B cell (primary cell): ENCODE measurements around the gene CES3. TPM values are rescaled to one million over a fixed set of nuclear protein-coding genes. Genes with fewer than 3 reads are reported as not detected.

Source experiments
- ATAC-seq: fragments of 200-7000 bp; cut with Tn5 transposase; one replicate; pipeline ENCODE4 v1.10.0; 2021; ENCODE audit warnings: low read depth, mild to moderate bottlenecking, moderate number of reproducible peaks, moderate library complexity
- CTCF ChIA-PET: fragments of 350-600 bp; sonication (Branson Sonifier 250); formaldehyde crosslinking; loops from one replicate; lab custom pipeline; 2021; ENCODE audit warnings: antibody characterized with exemption, inconsistent platforms; lab: Charles Lee
- POLR2A ChIA-PET: fragments of 350-600 bp; sonication (Branson Sonifier 250); formaldehyde crosslinking; loops from one replicate; lab custom pipeline; 2021; ENCODE audit warnings: antibody characterized with exemption; lab: Charles Lee
- DNase-seq: peaks from one replicate; pipeline ENCODE4 v3.0.0; 2013
- H2AFZ ChIP-seq: 2 replicates; pipeline ENCODE4 v1.6.1; 2012; ENCODE audit warnings: mild to moderate bottlenecking, low read depth, low read length; ENCODE audit not compliant: insufficient read depth, poor library complexity, severe bottlenecking
- H3K27ac ChIP-seq, 2 donors: 1 replicate in 1 of 2; 2 replicates in 1 of 2; pipeline ENCODE4 v1.5.1; 2012 to 2013; ENCODE audit warnings: low read length in 2 of 2, mild to moderate bottlenecking in 2 of 2, moderate library complexity in 1 of 2
- H3K27me3 ChIP-seq, 4 experiments: fragments of 200-600 bp in 1 of 4; sonication (generic) in 1 of 4; replicated peaks in 1 of 4; 1 replicate in 2 of 4; 2 replicates in 2 of 4; pipeline versions ENCODE4 v1.6.1 to v1.7.0; 2013 to 2016; ENCODE audit warnings: low read length in 3 of 4, mild to moderate bottlenecking in 2 of 4, mixed read lengths in 1 of 4, moderate library complexity in 1 of 4; ENCODE audit not compliant: insufficient read depth in 4 of 4, control insufficient read depth in 3 of 4; ENCODE audit errors: control extremely low read depth in 1 of 4
- H3K36me3 ChIP-seq, 2 experiments: replicated peaks in 1 of 2; 1 replicate in 1 of 2; 2 replicates in 1 of 2; pipeline versions ENCODE4 v1.6.1 to v1.7.1; 2013; ENCODE audit warnings: low read length in 1 of 2; ENCODE audit not compliant: insufficient read depth in 2 of 2, control insufficient read depth in 1 of 2; ENCODE audit errors: control extremely low read depth in 1 of 2, extremely low read depth in 1 of 2
- H3K4me1 ChIP-seq, 2 donors: fragments of 200-600 bp in 1 of 2; sonication (generic) in 1 of 2; 1 replicate in 1 of 2; 2 replicates in 1 of 2; pipeline versions ENCODE4 v1.5.1 to v1.6.1; 2013 to 2017; ENCODE audit warnings: low read length in 2 of 2; ENCODE audit not compliant: control insufficient read depth in 2 of 2, insufficient read depth in 2 of 2
- H3K4me2 ChIP-seq: replicated peaks from 2 replicates; pipeline ENCODE3; 2012; ENCODE audit warnings: mild to moderate bottlenecking, low read depth, low read length; ENCODE audit not compliant: poor library complexity, severe bottlenecking
- H3K4me3 ChIP-seq, 5 experiments: fragments of 200-600 bp in 1 of 5; sonication (generic) in 1 of 5; 1 replicate in 3 of 5; 2 replicates in 2 of 5; pipeline versions ENCODE4 v1.5.1 to v1.7.0; 2011 to 2016; ENCODE audit warnings: low read length in 4 of 5, mild to moderate bottlenecking in 4 of 5, low read depth in 2 of 5, control low read depth in 1 of 5, moderate library complexity in 1 of 5; ENCODE audit not compliant: insufficient read depth in 1 of 5; ENCODE audit errors: control extremely low read depth in 1 of 5, extremely low read depth in 1 of 5
- H3K79me2 ChIP-seq: fragments of 200-600 bp; sonication (generic); one replicate; pipeline ENCODE4 v1.6.0; 2016; ENCODE audit warnings: low read length; ENCODE audit not compliant: control insufficient read depth, insufficient read depth
- H3K9ac ChIP-seq: fragments of 200-600 bp; sonication (generic); 2 replicates; pipeline ENCODE4 v1.6.1; 2017; ENCODE audit warnings: mild to moderate bottlenecking, low read length, moderate library complexity
- H3K9me3 ChIP-seq, 3 donors: one replicate each; pipeline versions ENCODE4 v1.6.1 to v1.7.1; 2013; ENCODE audit warnings: low read length in 2 of 3; ENCODE audit not compliant: control insufficient read depth in 2 of 3, insufficient read depth in 1 of 3; ENCODE audit errors: control extremely low read depth in 1 of 3
- H4K20me1 ChIP-seq: 2 replicates; pipeline ENCODE4 v1.6.0; 2012; ENCODE audit warnings: mild to moderate bottlenecking, low read length; ENCODE audit not compliant: insufficient read depth, control insufficient read depth, poor library complexity, severe bottlenecking
- H3K27ac Mint-ChIP-seq: one replicate; pipeline ENCODE4 v1.8.0; 2021; ENCODE audit warnings: mixed read lengths
- H3K27me3 Mint-ChIP-seq: one replicate; pipeline ENCODE4 v1.8.0; 2021; ENCODE audit warnings: mixed read lengths
- H3K4me1 Mint-ChIP-seq: one replicate; pipeline ENCODE4 v1.8.0; 2021; ENCODE audit warnings: mixed read lengths
- H3K4me3 Mint-ChIP-seq: one replicate; pipeline ENCODE4 v1.8.0; 2021; ENCODE audit warnings: mixed read lengths
- H3K9me3 Mint-ChIP-seq: one replicate; pipeline ENCODE4 v1.8.0; 2022; ENCODE audit warnings: mixed read lengths; ENCODE audit not compliant: insufficient read depth
- EZH2 ChIP-seq: IDR thresholded peaks from 2 replicates; pipeline ENCODE4 v1.6.1; 2012; ENCODE audit warnings: borderline replicate concordance, low read depth, mild to moderate bottlenecking, moderate library complexity, low read length; ENCODE audit not compliant: insufficient read depth, poor library complexity, severe bottlenecking
- WGBS: methylation state at CpG from one replicate; pipeline ENCODE4 v1.1.5; 2013; ENCODE audit warnings: missing lambda C conversion rate; ENCODE audit not compliant: insufficient coverage; 5-methylcytosine and 5-hydroxymethylcytosine counted together
- intact Hi-C: fragments of 100-400 bp; cut with micrococcal nuclease; formaldehyde crosslinking; loops from one replicate; pipeline ENCODE4 v1.10.0; 2022
- polyA plus RNA-seq: library from polyadenylated mRNA; depleted of rRNA; stranded (reverse); fragments of >200 nt; gene quantifications from 2 replicates; pipeline ENCODE4 v1.2.3, GENCODE V29; 2012
- total RNA-seq, 2 donors: library from RNA; stranded (reverse); fragments of 120-200 nt in 1 of 2; gene quantifications; 1 replicate in 1 of 2; 2 replicates in 1 of 2; pipeline versions ENCODE4 v1.2.3 to v1.2.4, GENCODE V29; 2013 to 2022
- TF ChIP-seq, protein P1 (sequence below): fragments of 200-600 bp; IDR thresholded peaks from one replicate; pipeline ENCODE4 v1.8.0; 2022; ENCODE audit warnings: antibody characterized with exemption, mild to moderate bottlenecking

Gene CES3
- total and polyA plus RNA-seq, 2 donors (not counting 1 experiment from before 2014, with no cell fraction given): 0.25 to 0.42 TPM

DNA sequence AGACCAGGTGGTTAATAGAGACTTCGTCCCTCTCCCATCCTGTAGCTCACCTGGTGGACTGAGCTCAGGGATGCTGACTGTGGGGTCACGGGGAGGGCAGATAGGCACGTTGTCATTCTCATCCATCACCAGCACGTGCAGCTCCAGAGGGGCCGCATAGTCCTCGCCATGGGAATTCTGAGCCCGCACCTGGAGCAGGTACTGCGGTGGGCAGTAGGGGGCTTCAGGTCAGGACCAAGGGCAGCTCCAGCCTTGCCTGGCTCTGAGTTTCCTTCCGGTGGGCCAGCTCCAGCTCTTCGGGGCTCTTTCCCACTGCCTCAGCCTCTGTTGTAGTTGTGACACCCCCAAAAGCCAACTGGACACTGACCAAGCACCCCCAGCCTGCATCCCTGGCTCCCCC lies 48.0 kb upstream of the CES3 start:
- no peaks in the 10 kb centered on the region for H3K4me1 Mint-ChIP-seq
- no peak for ATAC-seq
- no peak overlapping the region for H3K9ac ChIP-seq
- H3K27me3 ChIP-seq: no peaks in the 10 kb centered on the region
- no peaks in the 10 kb centered on the region for H3K79me2 ChIP-seq
- 53% methylated on average over 10 of the region's 10 CpGs for WGBS
- ChIA-PET CTCF (interaction anchor here (0.6 kb wide), 1 partner anchor 45 kb away, joined by 4 read pairs; no protein-coding TSS in a partner anchor), POLR2A (no interaction called here)
- no peak overlapping the region for H3K27ac ChIP-seq
- H2AFZ ChIP-seq: no peak overlapping the region
- intact Hi-C loops: no loop called here
- H3K27ac Mint-ChIP-seq: no peak overlapping the region
- no peak for DNase-seq
- H3K4me3 ChIP-seq: no peak overlapping the region
- no peaks in the 10 kb centered on the region for H3K9me3 ChIP-seq
- H3K9me3 Mint-ChIP-seq: no peaks in the 10 kb centered on the region
- no peaks in the 10 kb centered on the region for H3K4me1 ChIP-seq
- H3K4me2 ChIP-seq: no peak overlapping the region
- no peak for TF ChIP-seq EZH2
- TF ChIP-seq, protein P1, sequence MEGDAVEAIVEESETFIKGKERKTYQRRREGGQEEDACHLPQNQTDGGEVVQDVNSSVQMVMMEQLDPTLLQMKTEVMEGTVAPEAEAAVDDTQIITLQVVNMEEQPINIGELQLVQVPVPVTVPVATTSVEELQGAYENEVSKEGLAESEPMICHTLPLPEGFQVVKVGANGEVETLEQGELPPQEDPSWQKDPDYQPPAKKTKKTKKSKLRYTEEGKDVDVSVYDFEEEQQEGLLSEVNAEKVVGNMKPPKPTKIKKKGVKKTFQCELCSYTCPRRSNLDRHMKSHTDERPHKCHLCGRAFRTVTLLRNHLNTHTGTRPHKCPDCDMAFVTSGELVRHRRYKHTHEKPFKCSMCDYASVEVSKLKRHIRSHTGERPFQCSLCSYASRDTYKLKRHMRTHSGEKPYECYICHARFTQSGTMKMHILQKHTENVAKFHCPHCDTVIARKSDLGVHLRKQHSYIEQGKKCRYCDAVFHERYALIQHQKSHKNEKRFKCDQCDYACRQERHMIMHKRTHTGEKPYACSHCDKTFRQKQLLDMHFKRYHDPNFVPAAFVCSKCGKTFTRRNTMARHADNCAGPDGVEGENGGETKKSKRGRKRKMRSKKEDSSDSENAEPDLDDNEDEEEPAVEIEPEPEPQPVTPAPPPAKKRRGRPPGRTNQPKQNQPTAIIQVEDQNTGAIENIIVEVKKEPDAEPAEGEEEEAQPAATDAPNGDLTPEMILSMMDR: no peak
- H3K36me3 ChIP-seq: no peaks in the 10 kb centered on the region
- no peak overlapping the region for H3K4me3 Mint-ChIP-seq
- H4K20me1 ChIP-seq: no peaks in the 10 kb centered on the region
- H3K27me3 Mint-ChIP-seq: peaks cover 6% of the 10 kb centered on the region

DNA sequence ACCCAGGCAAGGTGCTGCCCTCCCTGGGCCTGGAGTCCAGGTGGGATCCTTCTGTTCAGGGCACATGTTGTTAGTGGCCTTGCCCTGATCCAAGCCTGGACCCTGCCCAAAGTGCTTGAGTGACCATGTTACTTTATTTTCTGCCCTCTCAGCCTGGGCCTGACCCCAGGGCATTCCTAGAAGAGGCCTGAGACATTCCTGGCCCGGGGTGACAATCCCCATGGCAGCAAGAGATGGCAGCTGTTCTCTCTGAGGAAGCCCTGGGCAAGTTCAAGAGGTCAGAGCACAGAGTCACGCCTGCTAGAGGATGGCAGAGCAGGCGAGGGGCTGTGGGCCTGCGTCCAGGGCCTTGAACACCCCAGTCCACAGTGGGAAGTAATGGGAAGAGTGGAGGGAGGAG lies 47.4 kb upstream of the CES3 start:
- ATAC-seq (no peak), DNase-seq (no peak)
- Mint-ChIP-seq H3K4me3 (no peak overlapping the region), H3K27me3 (peaks cover 6% of the 10 kb centered on the region), H3K9me3 (no peaks in the 10 kb centered on the region), H3K27ac (no peak overlapping the region), H3K4me1 (no peaks in the 10 kb centered on the region)
- POLR2A ChIA-PET: no interaction called here
- WGBS: 87% methylated on average over 4 of the region's 4 CpGs
- no peak overlapping the region for H2AFZ ChIP-seq
- no peaks in the 10 kb centered on the region for H3K79me2 ChIP-seq
- H4K20me1 ChIP-seq: no peaks in the 10 kb centered on the region
- no peak overlapping the region for H3K4me2 ChIP-seq
- no peak overlapping the region for H3K9ac ChIP-seq
- no peak overlapping the region for H3K4me3 ChIP-seq
- CTCF ChIA-PET: no interaction called here
- H3K27ac ChIP-seq: no peak overlapping the region
- no peaks in the 10 kb centered on the region for H3K36me3 ChIP-seq
- intact Hi-C loops: no loop called here
- H3K4me1 ChIP-seq: no peaks in the 10 kb centered on the region
- H3K9me3 ChIP-seq: no peaks in the 10 kb centered on the region
- H3K27me3 ChIP-seq: no peaks in the 10 kb centered on the region
- TF ChIP-seq, protein P1: no peak
- TF ChIP-seq EZH2: no peak
